RKO (cell line): Measurements from ENCODE around the gene COL8A1.

ENCODE experiments used
- DNase-seq: peaks from one replicate; pipeline ENCODE4 v3.0.0-alpha.2; 2016; ENCODE audit warnings: low spot score

COL8A1 gene

DNA sequence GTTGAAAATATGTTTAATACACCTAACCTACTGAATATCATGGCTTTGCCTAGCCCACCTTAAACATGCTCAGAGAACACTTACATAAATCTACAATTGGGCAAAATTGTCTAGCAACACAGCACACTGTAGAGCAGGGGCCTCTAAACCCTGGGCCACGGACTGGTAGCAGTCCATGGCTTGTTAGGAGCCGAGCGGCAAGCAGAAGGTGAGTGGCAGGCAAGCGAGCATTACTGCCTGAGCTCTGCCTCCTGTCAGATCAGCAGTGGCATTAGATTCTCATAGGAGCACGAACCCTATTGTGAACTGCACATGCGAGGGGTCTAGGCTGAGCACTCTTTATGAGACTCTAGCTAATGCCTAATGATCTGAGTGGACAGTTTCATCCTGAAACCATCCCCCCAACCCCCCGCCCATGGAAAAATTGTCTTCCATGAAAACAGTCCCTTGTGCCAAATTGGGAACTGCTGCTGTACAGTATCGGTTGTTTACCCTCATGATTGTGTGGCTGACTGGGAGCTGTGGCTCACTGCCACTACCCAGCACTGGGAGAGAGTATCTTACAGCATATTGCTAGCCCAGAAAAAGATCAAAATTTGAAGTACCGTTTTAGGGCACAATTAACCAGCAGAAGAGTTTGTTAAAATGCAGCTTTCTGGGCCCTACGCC is 205.3 kb downstream of the COL8A1 start:
- no peak for DNase-seq

DNA sequence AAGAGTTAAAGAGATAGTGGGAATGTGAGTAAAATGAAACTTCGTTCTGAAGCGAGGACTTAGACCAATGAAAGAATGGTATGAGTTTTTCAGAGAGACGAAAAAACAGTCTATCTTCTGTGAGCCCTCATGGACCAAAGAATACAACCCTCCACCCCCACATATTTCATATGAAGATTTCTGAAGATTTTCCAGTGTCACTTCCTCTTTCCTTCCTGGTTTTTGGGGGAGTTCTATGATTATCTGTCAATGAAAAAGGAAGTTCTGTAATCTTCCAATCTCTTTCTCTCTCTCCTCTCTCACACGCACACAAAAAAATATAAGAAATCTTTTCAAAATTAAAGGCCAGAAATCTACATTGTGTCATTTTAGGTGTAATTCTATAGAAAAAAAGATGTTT is 206.9 kb downstream of the COL8A1 start:
- DNase-seq: no peak

DNA sequence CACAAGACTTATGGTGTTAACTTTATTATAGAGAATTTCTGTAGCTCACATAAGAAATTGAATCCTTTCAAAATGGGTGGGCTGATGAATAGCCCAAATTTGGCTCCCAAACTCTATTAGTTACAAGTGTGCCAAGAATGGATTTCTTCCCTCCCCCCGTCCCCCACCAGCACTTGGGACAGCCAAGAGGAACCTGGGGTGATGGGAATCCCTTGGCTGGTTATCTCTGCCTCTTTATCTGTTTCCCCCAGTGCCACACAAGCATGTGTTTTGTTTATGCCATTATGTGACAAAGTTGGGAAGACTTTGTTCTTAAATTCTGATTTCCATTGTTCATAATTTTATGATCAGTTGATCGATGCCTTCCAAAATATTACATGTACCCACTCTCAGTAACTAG is 207.6 kb downstream of the COL8A1 start:
- no peak for DNase-seq

DNA sequence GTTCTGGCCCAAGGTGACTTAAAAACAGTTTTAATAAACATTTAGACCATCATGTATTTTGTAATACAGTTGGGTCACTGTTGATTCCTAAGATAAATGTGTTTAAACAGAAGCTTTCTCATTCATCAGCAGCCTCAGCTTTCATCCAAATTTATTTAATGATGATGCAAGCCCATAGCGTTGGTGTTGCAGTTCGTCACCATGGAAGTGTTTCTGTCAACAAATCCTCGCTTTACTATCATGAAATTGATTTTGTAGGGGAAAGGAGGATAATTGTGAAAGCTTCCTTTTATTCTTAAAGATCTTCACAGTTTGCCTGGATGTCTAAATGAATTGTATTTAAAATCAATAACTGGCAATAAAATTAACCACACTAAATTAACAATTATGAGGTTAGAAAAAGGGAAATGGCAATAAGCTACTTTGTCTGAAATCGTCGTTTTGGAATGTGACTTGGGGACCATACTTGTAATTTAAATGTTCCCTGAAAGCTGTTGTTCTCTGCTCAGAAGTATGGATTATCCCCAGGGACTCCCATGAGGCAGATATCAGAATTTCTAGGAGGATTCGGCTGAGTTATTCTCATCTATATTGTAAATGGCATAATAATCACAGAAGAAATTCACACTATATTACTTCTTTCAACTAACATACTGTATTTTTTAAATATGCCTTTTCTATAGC is 208.2 kb downstream of the COL8A1 start:
- no peak for DNase-seq

DNA sequence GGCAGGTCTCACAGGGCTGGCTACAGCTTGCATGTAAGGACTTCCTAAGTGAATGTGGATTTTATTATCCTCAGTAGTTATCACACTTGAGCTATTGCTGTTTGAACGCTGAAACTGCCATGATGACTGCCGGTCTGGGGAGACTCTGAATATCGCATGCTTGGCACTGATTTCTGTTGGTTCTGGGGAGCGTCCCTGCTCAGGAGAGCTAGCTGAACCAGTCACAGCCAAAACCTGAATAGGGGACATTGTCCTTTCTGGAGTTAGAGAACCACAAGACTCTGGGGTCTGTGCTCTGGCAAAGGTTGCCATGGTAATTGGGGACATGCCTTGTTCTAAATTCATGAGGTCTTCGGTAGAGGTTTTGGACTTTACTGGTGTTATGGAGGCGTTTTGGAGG is 210.0 kb downstream of the COL8A1 start:
- no peak for DNase-seq
